ENCODE measurements around the gene GON7. TPM values are rescaled to one million over a fixed set of nuclear protein-coding genes. Genes with fewer than 3 reads are reported as not detected.

GON7 gene
- total RNA-seq, 1 donor from 2014 or later: 7.4 TPM

- TF ChIP-seq CTCF (IDR thresholded peaks at IDR 0.05) (peak in 1 of 3 experiments; percentile 33), POLR2AphosphoS5 (IDR thresholded peaks at IDR 0.05; ENCODE audit: insufficient read depth in 1 of 2, low read depth in 1 of 2) (peak in 1 of 2 donors; percentile 22), POLR2A (IDR thresholded peaks at IDR 0.05) (no peak)
- no peak for DNase-seq (ENCODE audit: extremely low spot score in 2 of 2)
- Histone ChIP-seq H3K27me3 (no peaks in the 10 kb centered on the region), H3K27ac (no peak overlapping the region), H3K36me3 (peaks cover 0 to 72% of the 10 kb centered on the region in 2 donors), H3K4me3 (no peak overlapping the region), H3K9me3 (no peaks in the 10 kb centered on the region), H3K4me1 (no peaks in the 10 kb centered on the region)
- intact Hi-C loops (cut with DNase I): no loop called here
These were observed 12.3 kb upstream of the GON7 start for GRCh38 chr14:93219103-93219726.

DNA sequence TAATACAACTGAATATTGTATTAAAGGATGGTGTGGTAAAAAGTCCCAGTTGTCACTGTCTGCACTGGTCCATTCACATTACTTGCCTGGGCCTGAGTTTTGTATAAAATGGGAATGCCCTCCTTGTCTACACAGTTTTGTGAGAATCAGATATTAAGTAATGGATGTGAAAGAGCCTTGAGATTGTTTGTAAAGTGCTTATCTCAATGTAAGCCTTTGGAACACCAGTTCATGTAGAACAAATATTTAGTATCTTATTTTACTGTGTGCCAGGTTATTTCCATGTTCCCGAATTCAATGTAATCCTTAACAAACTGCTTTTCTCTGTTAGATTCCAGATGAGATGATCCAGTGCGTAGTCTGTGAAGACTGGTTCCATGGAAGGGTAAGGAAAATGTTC, 7.7 kb upstream of the GON7 start:
- H3K36me3 ChIP-seq: peaks cover 0 to 66% of the 10 kb centered on the region in 2 donors

GRCh38 chr14:93212432-93212831, 5.6 kb upstream of the GON7 start:
- H3K27me3 ChIP-seq: no peaks in the 10 kb centered on the region
- no peak for TF ChIP-seq CTCF (IDR thresholded peaks at IDR 0.05)
- TF ChIP-seq POLR2AphosphoS5 (IDR thresholded peaks at IDR 0.05; ENCODE audit: insufficient read depth in 1 of 2, low read depth in 1 of 2): no peak
- no peak for TF ChIP-seq POLR2A (IDR thresholded peaks at IDR 0.05)
- H3K9me3 ChIP-seq: no peaks in the 10 kb centered on the region
- H3K27ac ChIP-seq: no peak overlapping the region
- peaks cover 0 to 62% of the 10 kb centered on the region in 2 donors for H3K36me3 ChIP-seq
- H3K4me1 ChIP-seq: peaks cover 22% of the 10 kb centered on the region
- H3K4me3 ChIP-seq: no peak overlapping the region
- intact Hi-C loops (cut with DNase I): no loop called here
- DNase-seq (ENCODE audit: extremely low spot score in 2 of 2): no peak

More for the DNA sequence above, 7.7 kb upstream of the GON7 start:
- DNase-seq (ENCODE audit: extremely low spot score in 2 of 2): no peak
- Histone ChIP-seq H3K9me3 (no peaks in the 10 kb centered on the region), H3K27me3 (no peaks in the 10 kb centered on the region), H3K27ac (no peak overlapping the region), H3K4me1 (peaks cover 5% of the 10 kb centered on the region), H3K4me3 (no peak overlapping the region)
- intact Hi-C loops (cut with DNase I): no loop called here
- no peak for TF ChIP-seq POLR2AphosphoS5 (IDR thresholded peaks at IDR 0.05; ENCODE audit: insufficient read depth in 1 of 2, low read depth in 1 of 2)

DNA sequence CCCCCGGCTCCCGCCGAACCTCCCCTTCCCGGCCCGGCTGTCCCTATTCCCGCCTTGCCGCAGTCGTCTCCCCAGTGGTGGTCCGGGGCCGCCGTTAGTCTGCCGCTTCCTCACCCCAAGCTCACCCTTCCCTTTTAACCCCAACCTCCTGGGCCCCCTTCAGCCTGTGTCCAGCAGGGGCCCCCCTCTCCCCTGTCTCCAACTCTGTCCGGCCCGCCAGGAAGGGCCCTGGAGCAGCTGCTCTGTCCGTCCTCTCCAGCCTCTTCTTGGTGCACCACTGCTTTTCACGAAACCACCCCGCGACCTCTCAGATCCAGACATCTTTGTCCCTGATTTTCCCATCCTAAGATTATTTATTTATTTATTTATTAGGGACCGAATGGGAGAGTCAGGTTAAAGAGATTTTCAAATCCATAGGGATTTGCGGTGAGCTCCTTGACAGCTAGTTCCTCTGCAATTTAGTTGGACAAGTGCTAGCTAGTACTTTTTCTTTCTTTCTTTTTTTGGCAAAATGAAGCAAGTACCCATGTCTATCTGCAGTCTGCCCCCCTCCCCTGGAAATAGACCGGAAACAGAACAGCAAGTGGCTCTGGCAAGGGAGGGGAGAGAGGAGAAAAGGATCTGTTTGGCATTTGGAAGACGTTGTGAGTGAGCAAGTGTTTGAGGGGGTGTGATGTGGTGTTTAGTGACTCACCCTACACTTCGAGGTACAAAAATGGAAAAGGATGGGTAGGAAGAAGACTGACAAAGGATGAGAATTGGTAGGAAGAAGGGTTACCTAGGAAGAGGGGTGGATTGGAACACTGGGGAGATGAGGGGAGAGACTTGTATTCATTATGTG, 823 bp upstream of the GON7 start:
- peak in 1 of 3 experiments; percentile 11 for TF ChIP-seq CTCF (IDR thresholded peaks at IDR 0.05)
- TF ChIP-seq POLR2A (IDR thresholded peaks at IDR 0.05): no peak
- peak overlapping the region; percentile 80 for H3K27ac ChIP-seq
- no peaks in the 10 kb centered on the region for H3K27me3 ChIP-seq
- no peaks in the 10 kb centered on the region for H3K9me3 ChIP-seq
- H3K4me1 ChIP-seq: peaks cover 45% of the 10 kb centered on the region
- no peak for DNase-seq (ENCODE audit: extremely low spot score in 2 of 2)
- intact Hi-C loops (cut with DNase I): no loop called here
- peak overlapping the region; percentile 91 to 94 for H3K4me3 ChIP-seq
- H3K36me3 ChIP-seq: peaks cover 0 to 16% of the 10 kb centered on the region in 2 donors

GRCh38 chr14:93201155-93201704, 5.6 kb downstream of the GON7 start:
- no peak overlapping the region for H3K27ac ChIP-seq
- no peak for DNase-seq (ENCODE audit: extremely low spot score in 2 of 2)
- TF ChIP-seq CTCF (IDR thresholded peaks at IDR 0.05) (no peak), POLR2AphosphoS5 (IDR thresholded peaks at IDR 0.05; ENCODE audit: insufficient read depth in 1 of 2, low read depth in 1 of 2) (no peak), POLR2A (IDR thresholded peaks at IDR 0.05) (no peak)
- no peaks in the 10 kb centered on the region for H3K36me3 ChIP-seq
- no peaks in the 10 kb centered on the region for H3K9me3 ChIP-seq
- intact Hi-C loops (cut with DNase I): no loop called here
- no peak overlapping the region for H3K4me3 ChIP-seq
- no peaks in the 10 kb centered on the region for H3K27me3 ChIP-seq
- H3K4me1 ChIP-seq: peaks cover 19% of the 10 kb centered on the region

Measured in vagina (tissue), 2 donors.